HG03520 (cell line): ENCODE measurements around the gene MTHFSD.

ENCODE experiments used
- ATAC-seq: cut with Tn5 transposase; IDR thresholded peaks from one replicate; pipeline ENCODE4 v1.9.1; 2021; ENCODE audit warnings: mild to moderate bottlenecking, moderate library complexity; ENCODE audit not compliant: unreplicated experiment

The MTHFSD gene

GRCh38 chr16:86505185-86505898 lies 49.7 kb downstream of the MTHFSD start:
- ATAC-seq, result no peak

GRCh38 chr16:86504315-86505184 lies 50.5 kb downstream of the MTHFSD start:
- ATAC-seq, result no peak

DNA sequence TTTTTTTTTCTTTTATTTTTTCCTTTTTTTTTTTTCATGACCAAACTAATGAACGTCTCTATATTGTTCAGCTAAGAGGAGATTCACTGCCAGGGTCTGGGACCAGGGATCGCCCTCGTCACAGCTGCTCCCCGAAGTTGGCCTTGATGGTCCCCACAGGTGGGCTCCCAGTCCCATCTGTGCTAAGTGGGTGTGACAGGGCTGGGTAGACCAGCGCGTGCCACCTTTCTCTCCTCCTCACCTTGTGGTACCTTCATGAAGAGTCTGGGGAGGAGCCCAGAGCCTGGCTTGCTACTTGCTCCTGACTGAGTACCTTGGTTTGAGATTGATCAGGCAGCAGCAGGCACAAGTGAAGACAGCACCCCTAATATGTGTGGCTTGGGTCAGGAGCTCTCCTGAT lies 51.2 kb downstream of the MTHFSD start:
- ATAC-seq, result no peak

GRCh38 chr16:86502856-86503748 lies 51.9 kb downstream of the MTHFSD start:
- no peak for ATAC-seq

DNA sequence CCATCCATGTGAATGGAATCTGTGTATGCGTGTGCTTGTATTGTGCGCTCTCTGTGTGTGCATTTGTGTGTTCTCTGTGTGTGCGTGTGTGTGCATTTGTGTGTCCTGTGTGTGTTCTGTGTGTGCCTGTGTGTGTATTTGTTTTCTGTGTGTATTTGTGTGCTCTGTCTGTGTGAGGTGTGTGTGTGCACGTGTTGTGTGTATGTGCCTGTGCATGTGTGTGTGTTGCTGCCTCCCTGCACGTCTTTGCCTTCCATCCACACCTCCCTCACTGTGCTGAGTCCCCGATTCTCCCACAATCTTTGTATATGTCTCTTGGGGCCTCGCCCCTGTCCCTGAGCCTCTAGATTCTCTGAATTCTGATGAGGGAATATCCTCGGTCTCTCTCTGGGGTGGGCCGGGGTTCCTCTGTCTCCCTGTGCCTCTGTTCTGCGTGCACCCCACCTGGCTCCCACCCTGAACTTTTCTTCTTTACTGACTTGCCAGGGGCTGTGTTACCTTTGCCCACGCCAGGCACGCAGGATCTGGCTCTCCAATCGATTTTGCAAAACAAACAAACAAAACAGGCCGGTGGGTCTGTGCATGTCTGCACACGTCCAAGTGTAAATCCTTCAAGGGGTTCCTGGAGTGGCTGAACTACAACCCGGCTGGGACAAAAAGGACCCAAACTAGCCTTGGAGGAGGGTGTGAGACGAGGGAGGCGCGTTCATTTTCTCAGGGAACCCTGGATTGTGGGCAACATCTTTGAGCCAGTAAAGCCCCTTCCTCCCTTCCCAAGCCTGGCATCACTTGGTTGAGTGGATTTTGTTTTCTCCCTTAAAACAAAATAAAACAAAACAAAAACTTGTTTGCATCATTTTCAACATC lies 52.8 kb downstream of the MTHFSD start:
- ATAC-seq, result no peak

DNA sequence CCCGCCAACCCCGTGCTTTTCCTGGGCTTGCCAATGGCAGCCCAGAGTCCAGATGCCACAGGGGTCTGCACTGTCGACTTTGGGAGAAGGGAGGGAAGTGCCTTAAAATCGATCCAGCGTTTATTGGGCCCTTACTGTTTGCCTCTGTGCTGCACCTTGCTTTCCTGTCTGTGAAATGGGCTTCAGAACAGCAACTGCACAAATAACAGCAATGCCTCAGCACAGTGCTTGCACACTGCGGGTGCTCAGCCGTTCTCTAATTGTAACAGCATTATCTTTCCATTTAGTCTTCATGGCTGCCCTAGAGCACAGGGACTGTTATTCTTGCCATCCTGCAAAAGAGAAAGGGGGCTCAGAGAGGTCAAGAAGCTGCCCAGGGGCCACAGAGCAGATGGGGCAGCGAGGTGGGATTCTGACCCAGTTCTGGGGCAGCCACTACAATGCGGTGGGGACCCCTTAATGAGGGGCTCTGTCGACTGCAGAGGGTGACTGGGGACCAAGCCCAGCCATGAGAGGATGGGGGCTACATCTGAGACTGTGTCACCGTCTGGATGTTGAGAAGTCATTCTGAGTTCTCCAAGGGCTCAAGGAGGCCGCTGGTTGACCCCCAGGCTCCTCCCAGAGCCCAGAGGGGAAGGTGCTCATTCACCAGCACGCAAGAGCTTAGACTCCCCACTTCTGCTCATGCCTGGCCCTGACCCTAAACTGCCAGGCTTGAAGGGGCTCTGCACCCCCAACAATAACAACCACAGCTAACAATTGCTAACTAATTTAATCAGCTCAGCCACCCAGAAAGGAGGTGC lies 54.1 kb downstream of the MTHFSD start:
- no peak for ATAC-seq

- ATAC-seq, result no peak
Observed at GRCh38 chr16:86499889-86500707, 54.9 kb downstream of the MTHFSD start.

DNA sequence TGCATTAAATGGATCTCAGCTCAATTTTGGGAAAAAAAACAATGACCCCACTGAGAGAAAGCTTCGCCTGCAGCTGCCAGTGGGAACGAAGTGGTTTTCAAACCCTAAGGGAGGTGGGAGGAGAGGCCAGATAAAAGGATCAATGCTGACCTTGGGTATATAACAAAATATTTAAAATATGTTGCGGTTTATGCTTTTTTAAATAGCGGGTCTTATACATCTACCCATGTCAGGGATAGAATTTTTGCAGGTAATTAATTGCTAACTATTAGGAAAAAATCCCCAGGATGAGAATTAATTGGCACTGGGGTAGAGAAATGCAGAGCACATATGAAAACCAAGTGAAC lies 55.6 kb downstream of the MTHFSD start:
- no peak for ATAC-seq

DNA sequence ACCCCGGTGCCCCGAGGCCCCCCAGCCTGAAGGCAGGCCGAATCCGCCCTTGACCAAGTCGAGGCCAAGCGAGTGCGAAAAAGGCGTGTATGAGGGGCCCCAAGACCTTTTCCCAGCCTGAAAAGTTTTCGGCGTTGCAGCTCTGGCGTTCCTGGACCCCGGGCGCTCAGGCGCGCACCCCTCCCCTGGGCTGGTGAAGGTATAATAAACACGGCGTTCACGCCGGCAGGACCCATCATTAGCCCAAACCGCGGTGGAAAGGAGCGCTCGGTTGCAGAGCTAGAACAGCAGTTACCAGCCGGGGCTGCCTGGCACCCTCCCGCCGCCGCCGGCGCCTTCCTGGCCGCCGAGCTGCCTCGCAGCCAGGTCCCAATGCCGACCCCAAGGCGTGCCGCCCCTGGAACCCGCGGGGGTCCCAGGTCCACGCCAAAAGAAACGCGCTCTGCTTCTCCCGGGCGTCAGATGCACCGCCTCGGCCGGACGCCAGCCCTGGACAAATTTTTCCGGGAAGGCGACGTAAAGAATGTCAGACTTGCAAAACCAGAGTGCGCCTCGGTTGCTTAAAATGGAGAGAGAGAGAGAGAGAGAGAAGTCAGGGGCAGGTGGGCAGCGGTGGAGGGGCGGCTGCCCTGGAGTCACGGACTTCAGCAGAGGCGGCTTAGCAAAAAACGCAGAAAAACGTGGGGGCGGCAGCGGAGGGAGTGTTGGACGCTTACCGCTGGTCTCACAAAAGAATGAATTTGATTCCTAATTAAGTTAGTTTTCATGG lies 56.2 kb downstream of the MTHFSD start:
- no peak for ATAC-seq

DNA sequence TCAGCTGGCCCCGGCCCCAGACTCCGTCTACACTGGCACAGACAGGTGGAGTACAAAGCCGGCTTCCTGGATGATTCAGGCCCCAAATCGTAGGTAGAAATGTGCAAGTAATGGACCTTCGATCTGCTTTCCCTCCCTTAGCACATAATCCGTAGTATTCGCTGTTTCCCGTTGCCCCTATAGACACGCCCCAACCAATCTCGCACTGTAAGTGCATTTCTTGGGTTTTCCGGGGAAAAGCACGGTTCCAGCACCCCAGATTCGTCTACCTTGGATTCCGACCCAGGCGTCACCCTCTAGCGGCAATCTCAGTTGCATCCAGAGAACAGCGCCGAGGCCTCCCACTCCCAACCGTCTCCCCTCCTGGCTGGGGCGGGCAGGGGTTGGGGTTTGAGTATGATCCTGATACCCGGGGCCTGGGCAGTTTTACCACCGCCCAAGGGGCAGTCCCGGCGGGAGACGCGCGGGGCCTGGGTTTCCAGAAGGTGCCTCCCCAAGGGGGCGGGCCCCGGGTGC lies 56.8 kb downstream of the MTHFSD start:
- no peak for ATAC-seq

- ATAC-seq, result no peak
Observed at GRCh38 chr16:86497551-86498021, 57.4 kb downstream of the MTHFSD start.

DNA sequence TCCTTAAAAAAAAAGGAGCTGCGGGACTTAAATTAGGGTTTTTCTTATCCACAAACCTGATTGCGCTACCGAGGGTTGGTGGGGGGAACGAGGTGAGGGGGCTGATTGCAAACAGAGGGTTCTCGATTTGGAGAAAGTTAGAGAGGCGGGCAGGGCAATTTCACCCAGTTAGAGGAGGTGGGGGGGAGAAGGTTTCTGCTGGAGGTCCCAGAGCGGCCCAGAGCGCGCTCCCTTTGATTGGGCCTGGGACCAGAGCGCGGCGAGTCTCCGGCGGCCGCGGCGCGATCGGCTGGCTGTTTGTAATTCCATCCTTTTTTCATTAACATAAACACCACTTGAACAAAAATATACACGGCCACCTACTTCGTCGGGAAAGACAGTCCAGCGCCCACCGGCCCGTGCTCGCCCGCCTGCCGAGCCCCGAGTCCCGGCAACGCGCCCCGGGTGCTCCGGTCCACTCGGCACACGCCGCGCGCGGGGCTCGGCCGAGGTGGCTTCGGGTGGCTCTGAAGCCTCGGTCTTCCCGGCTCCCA lies 58.0 kb downstream of the MTHFSD start:
- ATAC-seq, result no peak

- ATAC-seq, result no peak
Observed at GRCh38 chr16:86496262-86496928, 58.6 kb downstream of the MTHFSD start.

- ATAC-seq, result no peak
Observed at GRCh38 chr16:86495756-86496261, 59.2 kb downstream of the MTHFSD start.

GRCh38 chr16:86495357-86495701 lies 59.7 kb downstream of the MTHFSD start:
- ATAC-seq, result no peak

GRCh38 chr16:86494565-86495356 lies 60.3 kb downstream of the MTHFSD start:
- ATAC-seq, result no peak
